Stimulated activated memory B cell treated with anti-CD40 and anti-IgM and Interleukin-4, amounts not matched to agents 10 μg/mL and 1 μg/mL and 100 μg/mL, for 72 hours (primary cell): ENCODE data around the gene GDF11.

Experiments
- ATAC-seq: fragments of 150-1000 bp; cut with Tn5 transposase; 2 replicates; pipeline ENCODE4 v1.10.0; 2021
- H3K27ac Mint-ChIP-seq: one replicate; pipeline ENCODE4 v1.8.0; 2022; ENCODE audit warnings: mild to moderate bottlenecking, mixed read lengths
- H3K27me3 Mint-ChIP-seq: one replicate; pipeline ENCODE4 v1.8.0; 2022; ENCODE audit warnings: mixed read lengths
- H3K36me3 Mint-ChIP-seq: one replicate; pipeline ENCODE4 v1.8.0; 2022; ENCODE audit warnings: mixed read lengths
- H3K4me1 Mint-ChIP-seq: one replicate; pipeline ENCODE4 v1.8.0; 2022; ENCODE audit warnings: mixed read lengths
- H3K4me3 Mint-ChIP-seq: one replicate; pipeline ENCODE4 v1.8.0; 2022; ENCODE audit warnings: mild to moderate bottlenecking, moderate library complexity, mixed read lengths
- H3K9me3 Mint-ChIP-seq: one replicate; pipeline ENCODE4 v1.8.0; 2022; ENCODE audit warnings: mixed read lengths

Gene GDF11

GRCh38 chr12:55767156-55767555 is 24.2 kb downstream of the GDF11 start:
- ATAC-seq, result no peak
- Mint-ChIP-seq H3K9me3 (no peaks in the 10 kb centered on the region), H3K27ac (no peak overlapping the region), H3K36me3 (peaks cover 31% of the 10 kb centered on the region), H3K4me3 (no peak overlapping the region), H3K4me1 (peaks cover 6% of the 10 kb centered on the region), H3K27me3 (no peaks in the 10 kb centered on the region)

GRCh38 chr12:55771736-55772135 is 28.8 kb downstream of the GDF11 start:
- Mint-ChIP-seq H3K9me3 (no peaks in the 10 kb centered on the region), H3K27me3 (no peaks in the 10 kb centered on the region), H3K36me3 (peaks cover 40% of the 10 kb centered on the region), H3K27ac (no peak overlapping the region), H3K4me1 (peaks cover 11% of the 10 kb centered on the region), H3K4me3 (no peak overlapping the region)
- no peak for ATAC-seq

GRCh38 chr12:55777856-55778255 is 34.9 kb downstream of the GDF11 start:
- no peaks in the 10 kb centered on the region for H3K27me3 Mint-ChIP-seq
- H3K27ac Mint-ChIP-seq, result no peak overlapping the region
- peaks cover 5% of the 10 kb centered on the region for H3K4me1 Mint-ChIP-seq
- H3K36me3 Mint-ChIP-seq, result peaks cover 43% of the 10 kb centered on the region
- no peak overlapping the region for H3K4me3 Mint-ChIP-seq
- no peaks in the 10 kb centered on the region for H3K9me3 Mint-ChIP-seq
- no peak for ATAC-seq

- H3K27me3 Mint-ChIP-seq, result no peaks in the 10 kb centered on the region
- peaks cover 4% of the 10 kb centered on the region for H3K4me1 Mint-ChIP-seq
- H3K27ac Mint-ChIP-seq, result peak overlapping the region; percentile 4
- no peak overlapping the region for H3K4me3 Mint-ChIP-seq
- H3K9me3 Mint-ChIP-seq, result no peaks in the 10 kb centered on the region
- peaks cover 51% of the 10 kb centered on the region for H3K36me3 Mint-ChIP-seq
- no peak for ATAC-seq
Observed at GRCh38 chr12:55780685-55781084, 37.8 kb downstream of the GDF11 start.

GRCh38 chr12:55788546-55788945 is 45.6 kb downstream of the GDF11 start:
- H3K4me3 Mint-ChIP-seq, result no peak overlapping the region
- H3K4me1 Mint-ChIP-seq, result no peaks in the 10 kb centered on the region
- H3K27me3 Mint-ChIP-seq, result no peaks in the 10 kb centered on the region
- no peak overlapping the region for H3K27ac Mint-ChIP-seq
- ATAC-seq, result no peak
- H3K9me3 Mint-ChIP-seq, result no peaks in the 10 kb centered on the region
- H3K36me3 Mint-ChIP-seq, result peaks cover 54% of the 10 kb centered on the region

GRCh38 chr12:55789171-55789570 is 46.2 kb downstream of the GDF11 start:
- H3K27me3 Mint-ChIP-seq, result no peaks in the 10 kb centered on the region
- no peaks in the 10 kb centered on the region for H3K4me1 Mint-ChIP-seq
- H3K9me3 Mint-ChIP-seq, result no peaks in the 10 kb centered on the region
- no peak overlapping the region for H3K27ac Mint-ChIP-seq
- H3K4me3 Mint-ChIP-seq, result no peak overlapping the region
- H3K36me3 Mint-ChIP-seq, result peaks cover 53% of the 10 kb centered on the region
- no peak for ATAC-seq

GRCh38 chr12:55789893-55790292 is 47.0 kb downstream of the GDF11 start:
- no peaks in the 10 kb centered on the region for H3K9me3 Mint-ChIP-seq
- H3K27me3 Mint-ChIP-seq, result no peaks in the 10 kb centered on the region
- no peaks in the 10 kb centered on the region for H3K4me1 Mint-ChIP-seq
- ATAC-seq, result no peak
- no peak overlapping the region for H3K27ac Mint-ChIP-seq
- H3K4me3 Mint-ChIP-seq, result no peak overlapping the region
- H3K36me3 Mint-ChIP-seq, result peaks cover 60% of the 10 kb centered on the region

- no peak overlapping the region for H3K4me3 Mint-ChIP-seq
- no peaks in the 10 kb centered on the region for H3K9me3 Mint-ChIP-seq
- no peaks in the 10 kb centered on the region for H3K27me3 Mint-ChIP-seq
- no peak for ATAC-seq
- peaks cover 50% of the 10 kb centered on the region for H3K36me3 Mint-ChIP-seq
- peaks cover 17% of the 10 kb centered on the region for H3K4me1 Mint-ChIP-seq
- no peak overlapping the region for H3K27ac Mint-ChIP-seq
Observed at GRCh38 chr12:55795950-55796349, 53.0 kb downstream of the GDF11 start.

GRCh38 chr12:55797068-55797467 is 54.1 kb downstream of the GDF11 start:
- no peak overlapping the region for H3K4me3 Mint-ChIP-seq
- ATAC-seq, result no peak
- no peaks in the 10 kb centered on the region for H3K27me3 Mint-ChIP-seq
- peak overlapping the region; percentile 38 for H3K27ac Mint-ChIP-seq
- H3K4me1 Mint-ChIP-seq, result peaks cover 17% of the 10 kb centered on the region
- H3K9me3 Mint-ChIP-seq, result no peaks in the 10 kb centered on the region
- peaks cover 49% of the 10 kb centered on the region for H3K36me3 Mint-ChIP-seq

- ATAC-seq, result no peak
- H3K27me3 Mint-ChIP-seq, result no peaks in the 10 kb centered on the region
Observed at GRCh38 chr12:55797550-55797949, 54.6 kb downstream of the GDF11 start.

More at GRCh38 chr12:55797550-55797949, 54.6 kb downstream of the GDF11 start:
- Mint-ChIP-seq H3K4me3 (no peak overlapping the region), H3K4me1 (peaks cover 17% of the 10 kb centered on the region), H3K36me3 (peaks cover 50% of the 10 kb centered on the region), H3K27ac (peak overlapping the region; percentile 27), H3K9me3 (no peaks in the 10 kb centered on the region)
